Right lobe of liver (tissue), 6 donors: ENCODE data around the gene NFYC. TPM values are rescaled to one million over a fixed set of nuclear protein-coding genes. Genes with fewer than 3 reads are reported as not detected.

Experiments used
- ATAC-seq, 4 donors: fragments of 200-7000 bp; cut with Tn5 transposase; one replicate each; pipeline ENCODE4 v1.9.1; 2020; ENCODE audit warnings: mild to moderate bottlenecking in 4 of 4, moderate library complexity in 4 of 4
- DNase-seq, 3 donors: peaks; one replicate each; pipeline ENCODE4 v3.0.0-alpha.2; 2020
- H3K27ac ChIP-seq, 3 donors: fragments of 200-600 bp; one replicate each; pipeline ENCODE4 v1.8.0; 2022
- H3K27me3 ChIP-seq, 2 donors: fragments of 200-600 bp; one replicate each; pipeline ENCODE4 v1.8.0; 2022
- H3K36me3 ChIP-seq, 4 donors: fragments of 200-600 bp; sonication (generic) in 1 of 4; one replicate each; pipeline versions ENCODE4 v1.5.1 to v1.8.0; 2017 to 2022; ENCODE audit warnings: control low read depth in 1 of 4
- H3K4me1 ChIP-seq, 4 donors: fragments of 200-600 bp; sonication (generic) in 1 of 4; one replicate each; pipeline versions ENCODE4 v1.5.1 to v1.8.0; 2017 to 2022; ENCODE audit warnings: control low read depth in 1 of 4
- H3K4me3 ChIP-seq, 3 donors: fragments of 200-600 bp; one replicate each; pipeline ENCODE4 v1.8.0; 2022
- H3K9me3 ChIP-seq, 4 donors: fragments of 200-600 bp; sonication (generic) in 1 of 4; one replicate each; pipeline versions ENCODE4 v1.5.1 to v1.8.0; 2017 to 2022; ENCODE audit warnings: control low read depth in 1 of 4
- CTCF ChIP-seq, 4 donors: fragments of 200-600 bp in 3 of 4; fragments of 450-650 bp in 1 of 4; IDR thresholded peaks; one replicate each; pipeline versions ENCODE4 v1.5.1 to v1.8.0; 2016 to 2022; ENCODE audit warnings: antibody characterized with exemption in 4 of 4, mild to moderate bottlenecking in 2 of 4
- POLR2A ChIP-seq: fragments of 450-650 bp; IDR thresholded peaks from one replicate; pipeline ENCODE4 v1.6.1; 2017; ENCODE audit warnings: antibody characterized with exemption, mild to moderate bottlenecking
- WGBS: methylation state at CpG from one replicate; pipeline ENCODE4 v1.1.6; 2018; ENCODE audit warnings: low coverage, low lambda C conversion rate; ENCODE audit not compliant: insufficient coverage; ENCODE audit errors: missing lambda C conversion rate; 5-methylcytosine and 5-hydroxymethylcytosine counted together
- intact Hi-C, 2 donors: fragments of 100-400 bp; cut with DNase I; formaldehyde crosslinking; loops; one replicate each; pipeline versions ENCODE4 v1.11.2 to v1.14.1; 2022
- total RNA-seq, 6 experiments: library from RNA; depleted of rRNA in 2 of 6; stranded (reverse); fragments of >200 nt in 2 of 6; fragmentation: NEBNext Ultra II Directional in 3 of 6; extraction: Animal tissue kit (Norgen Biotek cat#: 25700) in 3 of 6; gene quantifications; one replicate each; pipeline versions ENCODE4 v1.1.0 to v1.2.4, GENCODE V29; 2016 to 2023
- donor health status: DM: no; HTN: yes; CAD: no.
- donor health status: DM: no; HTN: no; CAD: no.
- donor health status: DM: no; HTN: no; CAD: no.
- donor health status: DM: no; HTN: yes; CAD: no.
- donor health status: DM: no; HTN: yes; CAD: no.

The NFYC gene
- total RNA-seq, 6 experiments from 2014 or later = 21.9 to 36.1 (median 28.1) TPM

GRCh38 chr1:40764981-40765380 lies 73.5 kb downstream of the NFYC start:
- H3K27me3 ChIP-seq = no peaks in the 10 kb centered on the region
- H3K4me1 ChIP-seq = peaks cover 0 to 18% (median 4%) of the 10 kb centered on the region in 4 donors
- intact Hi-C loops = loop anchor here in 1 of 2 donors (10.0 kb wide), 1 partner anchor 160 kb away; no protein-coding TSS in a partner anchor
- no peak for TF ChIP-seq CTCF (IDR thresholded peaks at IDR 0.05)
- TF ChIP-seq POLR2A = no peak
- ATAC-seq (no peak), DNase-seq (no peak)
- no peak overlapping the region for H3K27ac ChIP-seq
- H3K4me3 ChIP-seq = no peak overlapping the region
- 81% methylated on average over 2 of the region's 2 CpGs for WGBS
- H3K9me3 ChIP-seq = no peaks in the 10 kb centered on the region
- H3K36me3 ChIP-seq = peaks cover 0 to 94% (median 30%) of the 10 kb centered on the region in 4 donors

- Histone ChIP-seq H3K4me3 (no peak overlapping the region), H3K9me3 (no peaks in the 10 kb centered on the region), H3K27ac (no peak overlapping the region), H3K27me3 (no peaks in the 10 kb centered on the region), H3K4me1 (peaks cover 0 to 9% (median 4%) of the 10 kb centered on the region in 4 donors), H3K36me3 (peaks cover 0 to 95% (median 35%) of the 10 kb centered on the region in 4 donors)
- ATAC-seq (no peak), DNase-seq (no peak)
- no peak for TF ChIP-seq POLR2A
- no peak for TF ChIP-seq CTCF (IDR thresholded peaks at IDR 0.05)
- 100% methylated on average over 2 of the region's 2 CpGs for WGBS
- intact Hi-C loops = loop anchor here in 1 of 2 donors (10.0 kb wide), 1 partner anchor 161 kb away; no protein-coding TSS in a partner anchor
Measured at GRCh38 chr1:40766017-40766416, 74.5 kb downstream of the NFYC start.

GRCh38 chr1:40766560-40766959 lies 75.1 kb downstream of the NFYC start:
- intact Hi-C loops = loop anchor here in 1 of 2 donors (10.0 kb wide), 1 partner anchor 162 kb away; no protein-coding TSS in a partner anchor
- ATAC-seq (no peak), DNase-seq (no peak)
- Histone ChIP-seq H3K4me3 (no peak overlapping the region), H3K4me1 (peaks cover 0 to 8% (median 4%) of the 10 kb centered on the region in 4 donors), H3K27me3 (no peaks in the 10 kb centered on the region), H3K36me3 (peaks cover 0 to 94% (median 36%) of the 10 kb centered on the region in 4 donors), H3K27ac (no peak overlapping the region), H3K9me3 (no peaks in the 10 kb centered on the region)
- no CpG with 5 or more reads among the region's 4 CpGs for WGBS
- TF ChIP-seq POLR2A (no peak), CTCF (IDR thresholded peaks at IDR 0.05) (no peak)

GRCh38 chr1:40768146-40768990 lies 76.9 kb downstream of the NFYC start:
- TF ChIP-seq CTCF (IDR thresholded peaks at IDR 0.05) = no peak
- no peak for TF ChIP-seq POLR2A
- intact Hi-C loops = loop anchor here in 1 of 2 donors (10.0 kb wide), 1 partner anchor 164 kb away; no protein-coding TSS in a partner anchor
- H3K27ac ChIP-seq = no peak overlapping the region

More at GRCh38 chr1:40768146-40768990, 76.9 kb downstream of the NFYC start:
- ATAC-seq = no peak
- Histone ChIP-seq H3K36me3 (peaks cover 0 to 85% (median 33%) of the 10 kb centered on the region in 4 donors), H3K4me3 (no peak overlapping the region), H3K27me3 (no peaks in the 10 kb centered on the region), H3K9me3 (no peaks in the 10 kb centered on the region), H3K4me1 (peaks cover 0 to 2% (median 0%) of the 10 kb centered on the region in 4 donors)
- 90% methylated on average over 5 of the region's 7 CpGs for WGBS
- DNase-seq = no peak
